BE2C (cell line): ENCODE results near the gene MYH11.

Experiments
- DNase-seq: peaks from one replicate; pipeline ENCODE4 v3.0.0-alpha.2; 2020
- H3K27me3 ChIP-seq: fragments of 250-450 bp; sonication (Bioruptor Pico); 2 replicates; pipeline ENCODE4 v1.5.1; 2020; ENCODE audit warnings: mild to moderate bottlenecking
- H3K36me3 ChIP-seq: fragments of 250-450 bp; sonication (Bioruptor Pico); 2 replicates; pipeline ENCODE4 v1.5.1; 2020; ENCODE audit warnings: mild to moderate bottlenecking
- H3K4me1 ChIP-seq: fragments of 250-450 bp; sonication (Bioruptor Pico); 2 replicates; pipeline ENCODE4 v1.5.1; 2020
- H3K4me3 ChIP-seq: 2 replicates; pipeline ENCODE4 v1.5.1; 2011; ENCODE audit warnings: low read depth, low read length
- H3K9me3 ChIP-seq: fragments of 250-450 bp; sonication (Bioruptor Pico); 2 replicates; pipeline ENCODE4 v1.5.1; 2020
- CTCF ChIP-seq: IDR thresholded peaks from 2 replicates; pipeline ENCODE4 v1.5.1; 2012; ENCODE audit warnings: mild to moderate bottlenecking, low read depth, low read length

MYH11 gene

GRCh38 chr16:15752717-15753488, 103.9 kb downstream of the MYH11 start:
- Histone ChIP-seq H3K27me3 (no peaks in the 10 kb centered on the region), H3K9me3 (no peaks in the 10 kb centered on the region), H3K4me1 (no peaks in the 10 kb centered on the region), H3K36me3 (no peaks in the 10 kb centered on the region), H3K4me3 (no peak overlapping the region)
- no peak for DNase-seq
- no peak for TF ChIP-seq CTCF

GRCh38 chr16:15751940-15752339, 104.9 kb downstream of the MYH11 start:
- H3K9me3 ChIP-seq: no peaks in the 10 kb centered on the region
- no peak for TF ChIP-seq CTCF
- H3K4me1 ChIP-seq: no peaks in the 10 kb centered on the region
- no peak overlapping the region for H3K4me3 ChIP-seq
- no peak for DNase-seq
- no peaks in the 10 kb centered on the region for H3K36me3 ChIP-seq
- H3K27me3 ChIP-seq: no peaks in the 10 kb centered on the region

GRCh38 chr16:15749985-15750384, 106.8 kb downstream of the MYH11 start:
- no peaks in the 10 kb centered on the region for H3K36me3 ChIP-seq
- no peak overlapping the region for H3K4me3 ChIP-seq
- no peak for TF ChIP-seq CTCF
- DNase-seq: no peak
- no peaks in the 10 kb centered on the region for H3K4me1 ChIP-seq
- no peaks in the 10 kb centered on the region for H3K9me3 ChIP-seq
- no peaks in the 10 kb centered on the region for H3K27me3 ChIP-seq

- Histone ChIP-seq H3K27me3 (no peaks in the 10 kb centered on the region), H3K4me1 (no peaks in the 10 kb centered on the region), H3K4me3 (no peak overlapping the region), H3K36me3 (no peaks in the 10 kb centered on the region), H3K9me3 (no peaks in the 10 kb centered on the region)
- no peak for TF ChIP-seq CTCF
- no peak for DNase-seq
Observed at GRCh38 chr16:15749371-15749770, 107.5 kb downstream of the MYH11 start.

- H3K36me3 ChIP-seq: no peaks in the 10 kb centered on the region
- H3K4me1 ChIP-seq: no peaks in the 10 kb centered on the region
- no peaks in the 10 kb centered on the region for H3K27me3 ChIP-seq
- no peak for DNase-seq
- no peak for TF ChIP-seq CTCF
- no peak overlapping the region for H3K4me3 ChIP-seq
- no peaks in the 10 kb centered on the region for H3K9me3 ChIP-seq
Observed at GRCh38 chr16:15748654-15749053, 108.2 kb downstream of the MYH11 start.

GRCh38 chr16:15747937-15748336, 108.9 kb downstream of the MYH11 start:
- Histone ChIP-seq H3K9me3 (no peaks in the 10 kb centered on the region), H3K36me3 (no peaks in the 10 kb centered on the region), H3K27me3 (no peaks in the 10 kb centered on the region), H3K4me3 (no peak overlapping the region), H3K4me1 (no peaks in the 10 kb centered on the region)
- no peak for DNase-seq
- TF ChIP-seq CTCF: no peak
